Mesenchymal stem cell (in vitro differentiated cells and primary cell): ENCODE measurements around the gene SELENOT.

Source experiments
- DNase-seq: peaks from one replicate; pipeline ENCODE4 v3.0.0-alpha.2; 2013
- H2AFZ ChIP-seq: one replicate; pipeline ENCODE4 v1.6.1; 2013; ENCODE audit warnings: low read depth, mild to moderate bottlenecking, control low read depth, inconsistent platforms, low read length, moderate library complexity
- H2AK5ac ChIP-seq: 2 replicates; pipeline ENCODE4 v1.6.1; 2013; ENCODE audit warnings: low read length, moderate library complexity, mild to moderate bottlenecking, inconsistent platforms; ENCODE audit not compliant: severe bottlenecking
- H2BK120ac ChIP-seq: one replicate; pipeline ENCODE4 v1.6.1; 2013; ENCODE audit warnings: low read depth, mild to moderate bottlenecking, inconsistent platforms, low read length, moderate library complexity
- H2BK12ac ChIP-seq, 2 experiments: one replicate each; pipeline ENCODE4 v1.6.1; 2013; ENCODE audit warnings: inconsistent platforms in 2 of 2, low read length in 2 of 2, mild to moderate bottlenecking in 2 of 2, moderate library complexity in 2 of 2, control low read depth in 1 of 2
- H2BK15ac ChIP-seq: one replicate; pipeline ENCODE4 v1.6.1; 2013; ENCODE audit warnings: mild to moderate bottlenecking, low read depth, inconsistent platforms; ENCODE audit not compliant: poor library complexity, severe bottlenecking
- H2BK5ac ChIP-seq: 2 replicates; pipeline ENCODE4 v1.6.1; 2013; ENCODE audit warnings: low read depth, mild to moderate bottlenecking, low read length, control low read depth, inconsistent platforms; ENCODE audit not compliant: poor library complexity, severe bottlenecking
- H3K14ac ChIP-seq, 2 experiments: one replicate each; pipeline ENCODE4 v1.6.1; 2013; ENCODE audit warnings: inconsistent platforms in 2 of 2, low read length in 2 of 2, control low read depth in 1 of 2, mild to moderate bottlenecking in 1 of 2, moderate library complexity in 1 of 2
- H3K18ac ChIP-seq, 2 experiments: one replicate each; pipeline ENCODE4 v1.6.1; 2013; ENCODE audit warnings: inconsistent platforms in 2 of 2, low read length in 2 of 2, control low read depth in 1 of 2, low read depth in 1 of 2, mild to moderate bottlenecking in 1 of 2
- H3K23ac ChIP-seq, 2 experiments: one replicate each; pipeline ENCODE4 v1.6.1; 2013; ENCODE audit warnings: inconsistent platforms in 2 of 2, low read length in 2 of 2, mild to moderate bottlenecking in 2 of 2, moderate library complexity in 2 of 2, control low read depth in 1 of 2
- H3K27ac ChIP-seq: 2 replicates; pipeline ENCODE4 v1.5.1; 2013; ENCODE audit warnings: mild to moderate bottlenecking, moderate library complexity, low read length, control low read depth, inconsistent platforms; ENCODE audit not compliant: poor library complexity, severe bottlenecking
- H3K27me3 ChIP-seq, 2 experiments: 2 replicates each; pipeline versions ENCODE4 v1.6.1 to v1.7.0; 2013; ENCODE audit warnings: low read length in 2 of 2, mild to moderate bottlenecking in 2 of 2, moderate library complexity in 2 of 2, control low read depth in 1 of 2, inconsistent platforms in 1 of 2; ENCODE audit not compliant: control insufficient read depth in 1 of 2, insufficient read depth in 1 of 2
- H3K36me3 ChIP-seq, 2 experiments: 2 replicates each; pipeline versions ENCODE4 v1.6.1 to v1.7.0; 2013; ENCODE audit warnings: low read length in 2 of 2, control low read depth in 1 of 2, inconsistent platforms in 1 of 2, low read depth in 1 of 2, mild to moderate bottlenecking in 1 of 2; ENCODE audit not compliant: insufficient read depth in 2 of 2, control insufficient read depth in 1 of 2
- H3K4ac ChIP-seq, 2 experiments: one replicate each; pipeline ENCODE4 v1.6.1; 2013; ENCODE audit warnings: inconsistent platforms in 2 of 2, low read length in 2 of 2, mild to moderate bottlenecking in 2 of 2, moderate library complexity in 2 of 2, control low read depth in 1 of 2, low read depth in 1 of 2
- H3K4me1 ChIP-seq: 2 replicates; pipeline ENCODE4 v1.6.1; 2013; ENCODE audit warnings: low read depth, low read length, control low read depth; ENCODE audit not compliant: control insufficient read depth, insufficient read depth
- H3K4me2 ChIP-seq: 2 replicates; pipeline ENCODE4 v1.6.1; 2013; ENCODE audit warnings: low read length, mild to moderate bottlenecking, inconsistent platforms; ENCODE audit not compliant: poor library complexity, severe bottlenecking
- H3K4me3 ChIP-seq, 2 experiments: 2 replicates each; pipeline versions ENCODE4 v1.5.1 to v1.7.0; 2013; ENCODE audit warnings: low read length in 2 of 2, mild to moderate bottlenecking in 2 of 2, control low read depth in 1 of 2, low read depth in 1 of 2; ENCODE audit not compliant: insufficient read depth in 1 of 2
- H3K79me1 ChIP-seq: replicated peaks from 2 replicates; pipeline ENCODE4 v1.6.1; 2013; ENCODE audit warnings: mild to moderate bottlenecking, control low read depth, low read length, inconsistent platforms; ENCODE audit not compliant: poor library complexity, severe bottlenecking
- H3K9ac ChIP-seq: 2 replicates; pipeline ENCODE4 v1.7.0; 2013; ENCODE audit warnings: mild to moderate bottlenecking, low read length, moderate library complexity
- H3K9me3 ChIP-seq: 2 replicates; pipeline ENCODE4 v1.7.0; 2013; ENCODE audit warnings: mild to moderate bottlenecking, low read length; ENCODE audit not compliant: control insufficient read depth
- H4K8ac ChIP-seq: one replicate; pipeline ENCODE4 v1.6.1; 2013; ENCODE audit warnings: inconsistent platforms, mild to moderate bottlenecking, low read length, moderate library complexity
- H4K91ac ChIP-seq: one replicate; pipeline ENCODE4 v1.6.1; 2013; ENCODE audit warnings: mild to moderate bottlenecking, low read length, inconsistent platforms
- WGBS: methylation state at CpG from one replicate; pipeline ENCODE4 v1.1.7; 2013; ENCODE audit warnings: mixed read lengths; 5-methylcytosine and 5-hydroxymethylcytosine counted together

SELENOT gene

DNA sequence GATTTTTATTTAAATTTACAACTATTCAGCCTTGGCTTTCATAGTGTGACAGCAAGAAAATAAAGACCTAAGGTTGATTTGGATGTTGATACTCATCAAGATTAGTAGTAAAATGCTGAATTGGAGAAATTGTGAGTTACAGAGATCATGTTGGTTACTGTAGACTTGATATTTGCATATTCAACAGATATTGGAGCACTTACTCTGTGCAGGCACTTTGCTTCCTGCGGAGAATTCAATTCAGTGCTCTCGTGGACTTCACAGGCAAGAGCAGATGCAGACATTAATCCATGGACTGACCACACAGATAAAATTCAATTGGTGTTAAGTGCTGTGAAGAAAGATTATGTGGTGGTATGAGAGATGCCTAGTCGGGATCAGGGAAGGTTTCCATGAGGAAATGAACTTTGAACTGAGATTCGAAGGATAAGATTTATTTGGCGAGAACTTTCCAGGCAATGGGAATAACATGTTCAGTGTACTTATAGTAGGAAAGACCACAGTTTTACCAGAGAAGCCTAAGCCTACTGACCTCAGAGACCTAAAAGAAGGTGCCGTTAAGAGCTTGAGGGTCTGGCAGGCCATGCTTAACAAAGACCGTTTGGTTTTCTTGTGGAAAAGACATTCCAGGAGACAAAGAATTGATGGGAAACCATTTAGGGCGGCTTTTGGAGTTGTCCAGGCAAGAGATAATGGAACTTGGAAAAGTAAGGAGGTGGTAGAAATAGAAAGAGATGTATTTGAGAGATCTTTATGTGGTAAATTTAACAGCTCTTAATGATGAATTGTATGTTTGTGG is 4.3 kb downstream of the SELENOT start:
- WGBS: 75% methylated on average over 8 of the region's 8 CpGs
- H3K14ac ChIP-seq: no peak overlapping the region

DNA sequence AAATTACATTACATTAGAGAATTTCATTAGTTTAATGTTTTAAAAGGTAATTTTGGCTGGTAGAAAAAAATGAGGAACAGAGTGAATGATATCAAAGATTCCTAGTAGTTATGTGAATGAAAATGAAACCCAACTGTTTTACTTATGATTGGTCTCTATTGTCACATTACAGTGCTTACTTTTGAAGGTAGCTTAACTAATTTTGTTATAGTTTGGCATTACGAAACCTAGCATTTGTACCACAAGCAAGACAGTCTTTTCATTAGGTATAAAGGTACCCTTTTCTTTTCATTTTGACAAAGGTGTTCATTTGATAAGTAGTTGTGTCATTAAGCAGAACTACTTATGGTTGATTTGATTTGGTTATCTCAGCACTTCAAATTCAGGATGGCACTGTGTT is 6.9 kb downstream of the SELENOT start:
- no peak for DNase-seq
- Histone ChIP-seq H3K14ac (no peak overlapping the region), H3K9ac (no peak overlapping the region), H2AFZ (no peak overlapping the region), H3K27me3 (no peaks in the 10 kb centered on the region), H3K27ac (no peak overlapping the region), H3K23ac (no peak overlapping the region), H2AK5ac (no peak overlapping the region), H3K4me1 (no peaks in the 10 kb centered on the region), H3K36me3 (peaks cover 9 to 29% of the 10 kb centered on the region in 2 experiments), H2BK120ac (no peak overlapping the region), H3K18ac (no peak overlapping the region), H2BK5ac (no peak overlapping the region), H2BK15ac (no peak overlapping the region), H3K4me2 (no peak overlapping the region), H3K4me3 (no peak overlapping the region), H4K91ac (no peak overlapping the region), H3K9me3 (no peaks in the 10 kb centered on the region), H2BK12ac (no peak overlapping the region), H3K4ac (no peak overlapping the region), H4K8ac (no peak overlapping the region), H3K79me1 (peaks cover 2% of the 10 kb centered on the region)
- no CpG with 5 or more reads among the region's 1 CpG for WGBS

More for the DNA sequence above, 4.3 kb downstream of the SELENOT start:
- H3K79me1 ChIP-seq: peaks cover 2% of the 10 kb centered on the region
- H2BK12ac ChIP-seq: no peak overlapping the region
- H2AFZ ChIP-seq: no peak overlapping the region
- no peak overlapping the region for H3K23ac ChIP-seq
- H3K4me2 ChIP-seq: no peak overlapping the region
- H2BK120ac ChIP-seq: no peak overlapping the region
- no peak overlapping the region for H2BK5ac ChIP-seq
- DNase-seq: peak; percentile 26
- peak overlapping the region; percentile 60 for H4K8ac ChIP-seq
- H3K18ac ChIP-seq: no peak overlapping the region
- no peak overlapping the region for H2AK5ac ChIP-seq
- peaks cover 2% of the 10 kb centered on the region for H3K4me1 ChIP-seq
- peaks cover 9 to 13% of the 10 kb centered on the region in 2 experiments for H3K36me3 ChIP-seq
- no peak overlapping the region for H3K27ac ChIP-seq
- H3K9me3 ChIP-seq: no peaks in the 10 kb centered on the region
- no peak overlapping the region for H4K91ac ChIP-seq
- H3K9ac ChIP-seq: no peak overlapping the region
- H3K4me3 ChIP-seq: no peak overlapping the region
- H2BK15ac ChIP-seq: no peak overlapping the region
- H3K4ac ChIP-seq: no peak overlapping the region
- H3K27me3 ChIP-seq: no peaks in the 10 kb centered on the region

DNA sequence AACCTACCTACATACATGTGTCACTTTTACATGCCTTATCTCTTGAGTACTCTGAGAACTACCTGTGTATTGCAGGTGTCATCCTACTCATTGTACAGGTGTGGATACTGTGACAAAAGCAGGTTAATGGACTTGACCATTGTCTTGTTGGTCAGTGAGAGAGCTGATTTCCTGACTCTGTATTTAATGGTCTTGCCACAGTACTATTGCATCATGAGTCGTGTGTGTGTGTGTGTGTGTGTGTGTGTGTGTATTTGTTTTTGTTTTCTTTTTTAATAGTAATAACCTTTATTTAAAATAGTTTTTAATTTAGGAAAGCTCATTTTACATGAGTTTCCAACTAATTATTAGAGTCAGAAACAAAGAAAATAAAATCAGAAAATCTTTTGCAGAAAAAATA is 7.7 kb downstream of the SELENOT start:
- H3K4ac ChIP-seq: no peak overlapping the region
- H3K18ac ChIP-seq: no peak overlapping the region
- peaks cover 2% of the 10 kb centered on the region for H3K79me1 ChIP-seq
- no peak overlapping the region for H3K27ac ChIP-seq
- no peak overlapping the region for H3K4me3 ChIP-seq
- WGBS: no CpG with 5 or more reads among the region's 1 CpG
- no peak overlapping the region for H4K8ac ChIP-seq
- H3K36me3 ChIP-seq: peaks cover 9 to 29% of the 10 kb centered on the region in 2 experiments
- H4K91ac ChIP-seq: no peak overlapping the region
- H3K4me2 ChIP-seq: no peak overlapping the region
- no peak overlapping the region for H2BK120ac ChIP-seq
- H3K9me3 ChIP-seq: no peaks in the 10 kb centered on the region
- no peaks in the 10 kb centered on the region for H3K27me3 ChIP-seq
- H2BK12ac ChIP-seq: no peak overlapping the region
- H2BK15ac ChIP-seq: no peak overlapping the region
- H3K23ac ChIP-seq: no peak overlapping the region
- H2BK5ac ChIP-seq: no peak overlapping the region
- H2AK5ac ChIP-seq: no peak overlapping the region
- H3K14ac ChIP-seq: no peak overlapping the region
- no peaks in the 10 kb centered on the region for H3K4me1 ChIP-seq
- no peak overlapping the region for H2AFZ ChIP-seq
- H3K9ac ChIP-seq: no peak overlapping the region
- peak; percentile 55 for DNase-seq

DNA sequence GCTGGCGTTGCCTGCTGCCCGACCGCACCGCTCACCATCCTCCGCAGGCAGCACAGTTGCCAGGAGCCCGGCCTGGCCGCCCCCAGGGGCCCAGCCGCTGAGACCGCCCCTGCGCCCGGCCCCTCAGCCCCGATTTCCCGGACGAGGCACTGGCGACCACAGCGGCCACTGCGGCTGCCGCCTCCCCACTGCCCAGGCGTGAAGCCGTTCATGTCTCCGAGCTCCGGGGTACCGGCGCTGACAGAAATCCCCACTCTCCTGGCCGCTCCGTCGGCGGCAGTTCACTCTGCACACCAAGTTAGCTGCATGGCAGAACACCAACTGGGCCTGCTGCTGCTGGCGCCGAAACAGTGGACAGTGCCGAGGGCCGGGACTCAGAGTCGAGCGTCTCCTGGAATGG is 8.5 kb downstream of the SELENOT start:
- H3K79me1 ChIP-seq: peaks cover 2% of the 10 kb centered on the region
- peaks cover 9 to 29% of the 10 kb centered on the region in 2 experiments for H3K36me3 ChIP-seq
- no peaks in the 10 kb centered on the region for H3K27me3 ChIP-seq
- H2BK15ac ChIP-seq: no peak overlapping the region
- no peak overlapping the region for H2BK12ac ChIP-seq
- no peak overlapping the region for H3K9ac ChIP-seq
- no peak for DNase-seq
- H3K4me2 ChIP-seq: no peak overlapping the region
- H3K4me3 ChIP-seq: no peak overlapping the region
- no peak overlapping the region for H2AFZ ChIP-seq
- 96% methylated on average over 34 of the region's 34 CpGs for WGBS
- no peak overlapping the region for H2AK5ac ChIP-seq
- H3K14ac ChIP-seq: no peak overlapping the region
- no peak overlapping the region for H4K91ac ChIP-seq
- no peak overlapping the region for H4K8ac ChIP-seq
- H3K4ac ChIP-seq: no peak overlapping the region
- no peak overlapping the region for H3K23ac ChIP-seq
- H2BK5ac ChIP-seq: no peak overlapping the region
- no peak overlapping the region for H3K18ac ChIP-seq
- H3K4me1 ChIP-seq: no peaks in the 10 kb centered on the region
- H2BK120ac ChIP-seq: no peak overlapping the region
- no peaks in the 10 kb centered on the region for H3K9me3 ChIP-seq
- no peak overlapping the region for H3K27ac ChIP-seq
